ENCODE data around the gene ALPK3.
A peak's percentile ranks its signal among the peaks of the same experiment; 100 is the strongest.

Gene ALPK3

GRCh38 chr15:84789762-84790161 is 27.4 kb upstream of the ALPK3 start:
- no peak for ATAC-seq (replicated peaks)
- peaks cover 13 to 40% of the 10 kb centered on the region in 2 donors for H3K4me1 Mint-ChIP-seq (ENCODE audit: low read depth in 2 of 2)

GRCh38 chr15:84790676-84791075 is 26.5 kb upstream of the ALPK3 start:
- H3K36me3 Mint-ChIP-seq (ENCODE audit: insufficient read depth): peaks cover 41% of the 10 kb centered on the region
- H3K27me3 Mint-ChIP-seq: no peaks in the 10 kb centered on the region
- H3K4me1 Mint-ChIP-seq (ENCODE audit: low read depth in 2 of 2): peaks cover 11 to 31% of the 10 kb centered on the region in 2 donors
- ATAC-seq (replicated peaks) (no peak), DNase-seq (no peak)
- H3K27ac Mint-ChIP-seq: peak overlapping the region; percentile 36 to 87
- H3K9me3 Mint-ChIP-seq: no peaks in the 10 kb centered on the region
- H3K4me3 Mint-ChIP-seq: no peak overlapping the region

More at GRCh38 chr15:84789762-84790161, 27.4 kb upstream of the ALPK3 start:
- Mint-ChIP-seq H3K4me3 (no peak overlapping the region), H3K9me3 (no peaks in the 10 kb centered on the region), H3K27ac (peak overlapping the region in 1 of 2 donors; percentile 87), H3K27me3 (no peaks in the 10 kb centered on the region), H3K36me3 (ENCODE audit: insufficient read depth) (peaks cover 45% of the 10 kb centered on the region)
- no peak for DNase-seq

GRCh38 chr15:84791763-84792162 is 25.4 kb upstream of the ALPK3 start:
- no peaks in the 10 kb centered on the region for H3K27me3 Mint-ChIP-seq
- peaks cover 8 to 23% of the 10 kb centered on the region in 2 donors for H3K4me1 Mint-ChIP-seq (ENCODE audit: low read depth in 2 of 2)
- H3K9me3 Mint-ChIP-seq: no peaks in the 10 kb centered on the region
- no peak overlapping the region for H3K27ac Mint-ChIP-seq
- H3K36me3 Mint-ChIP-seq (ENCODE audit: insufficient read depth): peaks cover 38% of the 10 kb centered on the region
- no peak overlapping the region for H3K4me3 Mint-ChIP-seq
- no peak for ATAC-seq (replicated peaks)
- no peak for DNase-seq

GRCh38 chr15:84793431-84794161 is 23.6 kb upstream of the ALPK3 start:
- Mint-ChIP-seq H3K4me3 (no peak overlapping the region), H3K4me1 (ENCODE audit: low read depth in 2 of 2) (peaks cover 7 to 10% of the 10 kb centered on the region in 2 donors), H3K27me3 (no peaks in the 10 kb centered on the region), H3K9me3 (no peaks in the 10 kb centered on the region), H3K36me3 (ENCODE audit: insufficient read depth) (peaks cover 40% of the 10 kb centered on the region), H3K27ac (no peak overlapping the region)
- ATAC-seq (replicated peaks): no peak
- no peak for DNase-seq

GRCh38 chr15:84794162-84794547 is 23.0 kb upstream of the ALPK3 start:
- Mint-ChIP-seq H3K27me3 (no peaks in the 10 kb centered on the region), H3K9me3 (no peaks in the 10 kb centered on the region), H3K4me3 (no peak overlapping the region), H3K36me3 (ENCODE audit: insufficient read depth) (peaks cover 46% of the 10 kb centered on the region), H3K27ac (no peak overlapping the region), H3K4me1 (ENCODE audit: low read depth in 2 of 2) (peaks cover 6 to 8% of the 10 kb centered on the region in 2 donors)
- no peak for DNase-seq
- no peak for ATAC-seq (replicated peaks)

GRCh38 chr15:84795186-84795585 is 22.0 kb upstream of the ALPK3 start:
- Mint-ChIP-seq H3K4me3 (no peak overlapping the region), H3K27me3 (no peaks in the 10 kb centered on the region), H3K4me1 (ENCODE audit: low read depth in 2 of 2) (peaks cover 6 to 8% of the 10 kb centered on the region in 2 donors), H3K27ac (no peak overlapping the region), H3K36me3 (ENCODE audit: insufficient read depth) (peaks cover 54% of the 10 kb centered on the region), H3K9me3 (no peaks in the 10 kb centered on the region)
- DNase-seq: no peak
- ATAC-seq (replicated peaks): no peak

- ATAC-seq (replicated peaks) (no peak), DNase-seq (no peak)
- peaks cover 3 to 4% of the 10 kb centered on the region in 2 donors for H3K4me1 Mint-ChIP-seq (ENCODE audit: low read depth in 2 of 2)
- H3K4me3 Mint-ChIP-seq: no peak overlapping the region
- H3K27me3 Mint-ChIP-seq: no peaks in the 10 kb centered on the region
- no peak overlapping the region for H3K27ac Mint-ChIP-seq
- peaks cover 52% of the 10 kb centered on the region for H3K36me3 Mint-ChIP-seq (ENCODE audit: insufficient read depth)
- no peaks in the 10 kb centered on the region for H3K9me3 Mint-ChIP-seq
Measured at GRCh38 chr15:84797212-84797611, 19.9 kb upstream of the ALPK3 start.

GRCh38 chr15:84797801-84798200 is 19.4 kb upstream of the ALPK3 start:
- peaks cover 51% of the 10 kb centered on the region for H3K36me3 Mint-ChIP-seq (ENCODE audit: insufficient read depth)
- H3K27ac Mint-ChIP-seq: peak overlapping the region; percentile 28 to 46

GRCh38 chr15:84798436-84798946 is 18.7 kb upstream of the ALPK3 start:
- DNase-seq (no peak), ATAC-seq (replicated peaks) (no peak)
- no peaks in the 10 kb centered on the region for H3K27me3 Mint-ChIP-seq
- H3K27ac Mint-ChIP-seq: no peak overlapping the region
- H3K36me3 Mint-ChIP-seq (ENCODE audit: insufficient read depth): peaks cover 51% of the 10 kb centered on the region
- H3K4me1 Mint-ChIP-seq (ENCODE audit: low read depth in 2 of 2): peaks cover 0 to 4% of the 10 kb centered on the region in 2 donors
- no peaks in the 10 kb centered on the region for H3K9me3 Mint-ChIP-seq
- H3K4me3 Mint-ChIP-seq: no peak overlapping the region

More at GRCh38 chr15:84797801-84798200, 19.4 kb upstream of the ALPK3 start:
- Mint-ChIP-seq H3K4me3 (no peak overlapping the region), H3K27me3 (no peaks in the 10 kb centered on the region), H3K9me3 (no peaks in the 10 kb centered on the region), H3K4me1 (ENCODE audit: low read depth in 2 of 2) (peaks cover 0 to 4% of the 10 kb centered on the region in 2 donors)
- ATAC-seq (replicated peaks) (no peak), DNase-seq (no peak)

GRCh38 chr15:84799511-84800187 is 17.5 kb upstream of the ALPK3 start:
- Mint-ChIP-seq H3K4me3 (no peak overlapping the region), H3K36me3 (ENCODE audit: insufficient read depth) (peaks cover 46% of the 10 kb centered on the region), H3K4me1 (ENCODE audit: low read depth in 2 of 2) (peaks cover 0 to 2% of the 10 kb centered on the region in 2 donors), H3K27me3 (no peaks in the 10 kb centered on the region), H3K9me3 (no peaks in the 10 kb centered on the region), H3K27ac (no peak overlapping the region)
- DNase-seq (no peak), ATAC-seq (replicated peaks) (no peak)

GRCh38 chr15:84800365-84800806 is 16.8 kb upstream of the ALPK3 start:
- DNase-seq: no peak
- Mint-ChIP-seq H3K4me3 (no peak overlapping the region), H3K9me3 (no peaks in the 10 kb centered on the region), H3K36me3 (ENCODE audit: insufficient read depth) (peaks cover 44% of the 10 kb centered on the region), H3K4me1 (ENCODE audit: low read depth in 2 of 2) (peaks cover 0 to 2% of the 10 kb centered on the region in 2 donors), H3K27me3 (no peaks in the 10 kb centered on the region), H3K27ac (peak overlapping the region in 1 of 2 donors; percentile 11)
- no peak for ATAC-seq (replicated peaks)

GRCh38 chr15:84804005-84804900 is 12.9 kb upstream of the ALPK3 start:
- Mint-ChIP-seq H3K27me3 (no peaks in the 10 kb centered on the region), H3K4me3 (no peak overlapping the region), H3K36me3 (ENCODE audit: insufficient read depth) (peaks cover 33% of the 10 kb centered on the region), H3K27ac (peak overlapping the region in 1 of 2 donors; percentile 41), H3K4me1 (ENCODE audit: low read depth in 2 of 2) (peaks cover 3 to 4% of the 10 kb centered on the region in 2 donors), H3K9me3 (no peaks in the 10 kb centered on the region)
- DNase-seq (no peak), ATAC-seq (replicated peaks) (no peak)

GRCh38 chr15:84805221-84805620 is 11.9 kb upstream of the ALPK3 start:
- H3K27ac Mint-ChIP-seq: no peak overlapping the region
- peaks cover 25% of the 10 kb centered on the region for H3K36me3 Mint-ChIP-seq (ENCODE audit: insufficient read depth)

More at GRCh38 chr15:84805221-84805620, 11.9 kb upstream of the ALPK3 start:
- no peaks in the 10 kb centered on the region for H3K9me3 Mint-ChIP-seq
- H3K4me1 Mint-ChIP-seq (ENCODE audit: low read depth in 2 of 2): peaks cover 3 to 6% of the 10 kb centered on the region in 2 donors
- no peak overlapping the region for H3K4me3 Mint-ChIP-seq
- ATAC-seq (replicated peaks) (no peak), DNase-seq (no peak)
- no peaks in the 10 kb centered on the region for H3K27me3 Mint-ChIP-seq

Measured in effector memory CD8-positive, alpha-beta T cell (primary cell).